Ascending aorta (tissue), 2 donors: Measurements from ENCODE around the gene SLC25A21. TPM values are rescaled to one million over a fixed set of nuclear protein-coding genes. Genes with fewer than 3 reads are reported as not detected.

Experiments
- DNase-seq, 2 donors: peaks; one replicate each; pipeline ENCODE4 v3.0.0-alpha.2; 2019; ENCODE audit warnings: low spot score in 2 of 2
- H3K27ac ChIP-seq, 2 donors: fragments of 200-600 bp; sonication (generic); one replicate each; pipeline ENCODE4 v1.5.1; 2016 to 2017; ENCODE audit warnings: mild to moderate bottlenecking in 1 of 2
- H3K27me3 ChIP-seq: fragments of 200-600 bp; sonication (generic); one replicate; pipeline ENCODE4 v1.5.1; 2017
- H3K36me3 ChIP-seq, 2 donors: fragments of 200-600 bp; sonication (generic); one replicate each; pipeline ENCODE4 v1.5.1; 2016
- H3K4me1 ChIP-seq, 2 donors: fragments of 200-600 bp; sonication (generic); one replicate each; pipeline ENCODE4 v1.5.1; 2016 to 2017; ENCODE audit warnings: mild to moderate bottlenecking in 1 of 2
- H3K4me3 ChIP-seq, 2 donors: fragments of 200-600 bp; sonication (generic); one replicate each; pipeline ENCODE4 v1.5.1; 2016 to 2017; ENCODE audit warnings: mild to moderate bottlenecking in 1 of 2
- H3K9me3 ChIP-seq, 2 donors: fragments of 200-600 bp; sonication (generic); one replicate each; pipeline ENCODE4 v1.5.1; 2016
- intact Hi-C: fragments of 100-400 bp; cut with DNase I; formaldehyde crosslinking; loops from one replicate; pipeline ENCODE4 v1.15.1; 2023
- total RNA-seq: library from RNA; depleted of rRNA; stranded (reverse); fragments of >200 nt; gene quantifications from one replicate; pipeline ENCODE4 v1.1.0, GENCODE V29; 2016
- TF ChIP-seq, protein P1 (sequence below), 3 experiments: fragments of 200-600 bp in 2 of 3; fragments of 450-650 bp in 1 of 3; sonication (generic) in 2 of 3; IDR thresholded peaks; one replicate each; pipeline ENCODE4 v1.5.1; 2016 to 2019; ENCODE audit warnings: antibody characterized with exemption in 3 of 3, mild to moderate bottlenecking in 1 of 3, moderate library complexity in 1 of 3

SLC25A21 gene
- total RNA-seq, 1 donor from 2014 or later = not detected

DNA sequence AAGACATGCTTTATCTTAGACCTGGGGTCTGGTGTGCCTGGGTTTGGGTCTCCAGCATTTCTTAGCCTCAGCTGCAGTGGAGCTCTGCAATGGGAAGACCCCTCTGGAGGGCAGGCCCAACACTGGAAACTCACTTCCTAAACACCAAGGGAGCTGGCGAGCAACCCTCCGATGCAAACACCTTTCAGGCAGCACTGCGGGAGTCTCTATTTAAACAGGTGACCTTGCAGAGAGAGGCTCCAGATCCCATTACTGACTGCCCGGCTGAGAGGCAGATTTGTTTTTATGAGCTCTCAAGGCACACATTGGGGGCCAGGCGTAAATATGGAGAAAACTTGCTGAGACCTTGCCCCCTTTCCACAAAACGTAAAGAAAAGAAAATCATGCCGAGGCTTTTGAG, 315.3 kb downstream of the SLC25A21 start:
- Histone ChIP-seq H3K27me3 (no peaks in the 10 kb centered on the region), H3K27ac (no peak overlapping the region), H3K9me3 (no peaks in the 10 kb centered on the region), H3K4me1 (no peaks in the 10 kb centered on the region), H3K4me3 (no peak overlapping the region), H3K36me3 (no peaks in the 10 kb centered on the region)
- intact Hi-C loops = no loop called here
- TF ChIP-seq, protein P1, sequence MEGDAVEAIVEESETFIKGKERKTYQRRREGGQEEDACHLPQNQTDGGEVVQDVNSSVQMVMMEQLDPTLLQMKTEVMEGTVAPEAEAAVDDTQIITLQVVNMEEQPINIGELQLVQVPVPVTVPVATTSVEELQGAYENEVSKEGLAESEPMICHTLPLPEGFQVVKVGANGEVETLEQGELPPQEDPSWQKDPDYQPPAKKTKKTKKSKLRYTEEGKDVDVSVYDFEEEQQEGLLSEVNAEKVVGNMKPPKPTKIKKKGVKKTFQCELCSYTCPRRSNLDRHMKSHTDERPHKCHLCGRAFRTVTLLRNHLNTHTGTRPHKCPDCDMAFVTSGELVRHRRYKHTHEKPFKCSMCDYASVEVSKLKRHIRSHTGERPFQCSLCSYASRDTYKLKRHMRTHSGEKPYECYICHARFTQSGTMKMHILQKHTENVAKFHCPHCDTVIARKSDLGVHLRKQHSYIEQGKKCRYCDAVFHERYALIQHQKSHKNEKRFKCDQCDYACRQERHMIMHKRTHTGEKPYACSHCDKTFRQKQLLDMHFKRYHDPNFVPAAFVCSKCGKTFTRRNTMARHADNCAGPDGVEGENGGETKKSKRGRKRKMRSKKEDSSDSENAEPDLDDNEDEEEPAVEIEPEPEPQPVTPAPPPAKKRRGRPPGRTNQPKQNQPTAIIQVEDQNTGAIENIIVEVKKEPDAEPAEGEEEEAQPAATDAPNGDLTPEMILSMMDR (IDR thresholded peaks at IDR 0.05) = no peak
- no peak for DNase-seq

DNA sequence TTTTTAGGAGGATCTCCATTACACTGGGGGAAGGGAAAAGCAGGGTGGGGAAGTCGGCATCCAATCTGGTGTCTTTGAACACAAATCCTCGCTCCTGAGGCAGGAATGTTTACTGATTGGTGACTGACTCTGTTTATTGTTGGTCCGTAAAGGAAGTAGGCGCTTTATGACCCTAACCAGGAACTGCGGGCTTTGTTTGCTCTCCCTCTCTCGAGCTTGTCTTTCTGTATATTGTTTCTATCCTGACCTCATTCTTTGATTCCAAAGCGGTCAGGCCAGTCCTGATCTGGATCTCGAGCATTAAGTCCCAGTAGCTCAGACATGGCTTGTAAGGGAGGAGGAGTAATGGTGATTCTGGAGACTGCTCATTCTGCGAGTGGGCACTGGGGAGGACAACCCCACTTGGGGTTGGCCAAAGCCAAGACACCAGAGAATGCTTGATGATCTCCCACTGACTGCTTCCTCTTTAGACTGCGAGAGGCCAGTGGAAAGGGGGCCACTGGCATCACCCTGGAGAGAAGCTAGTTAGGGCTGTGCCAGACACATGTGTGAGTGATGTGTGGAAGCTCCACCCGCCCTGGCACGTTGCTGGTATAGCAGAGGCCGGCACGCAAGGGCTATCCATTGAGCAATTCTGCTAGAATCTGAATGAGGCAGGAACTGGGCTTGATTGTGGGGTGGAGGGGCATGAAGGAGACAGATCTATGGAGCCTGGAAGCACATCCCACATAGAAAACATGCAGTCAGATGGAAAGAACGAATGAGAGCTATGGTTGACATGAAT, 316.1 kb downstream of the SLC25A21 start:
- Histone ChIP-seq H3K4me1 (no peaks in the 10 kb centered on the region), H3K4me3 (no peak overlapping the region), H3K27me3 (no peaks in the 10 kb centered on the region), H3K27ac (no peak overlapping the region), H3K9me3 (no peaks in the 10 kb centered on the region), H3K36me3 (no peaks in the 10 kb centered on the region)
- intact Hi-C loops = no loop called here
- no peak for DNase-seq
- TF ChIP-seq, protein P1 (IDR thresholded peaks at IDR 0.05) = no peak

DNA sequence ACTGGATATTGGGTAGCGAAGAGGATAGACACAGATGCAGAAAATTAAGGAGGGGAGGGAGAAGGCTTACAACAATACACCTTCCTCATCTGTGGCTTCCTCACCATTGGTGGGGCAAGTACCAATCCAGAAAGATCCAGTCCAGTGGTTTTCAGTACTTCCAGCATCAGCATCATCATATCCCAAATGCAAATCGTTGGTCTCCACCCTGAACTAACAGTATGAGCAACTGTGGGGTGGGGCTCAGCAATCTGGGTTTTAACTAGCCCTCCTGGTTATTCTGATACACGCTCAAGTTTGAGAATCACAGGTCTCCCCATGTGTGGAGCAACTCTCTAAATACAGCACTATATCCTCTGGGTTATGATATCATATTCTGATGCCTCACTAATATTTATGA, 317.0 kb downstream of the SLC25A21 start:
- Histone ChIP-seq H3K27ac (no peak overlapping the region), H3K27me3 (no peaks in the 10 kb centered on the region), H3K36me3 (no peaks in the 10 kb centered on the region), H3K4me1 (no peaks in the 10 kb centered on the region), H3K4me3 (no peak overlapping the region), H3K9me3 (no peaks in the 10 kb centered on the region)
- no peak for DNase-seq
- TF ChIP-seq, protein P1 (IDR thresholded peaks at IDR 0.05) = no peak
- intact Hi-C loops = no loop called here

- Histone ChIP-seq H3K4me1 (no peaks in the 10 kb centered on the region), H3K4me3 (no peak overlapping the region), H3K9me3 (no peaks in the 10 kb centered on the region), H3K27ac (no peak overlapping the region), H3K27me3 (no peaks in the 10 kb centered on the region), H3K36me3 (no peaks in the 10 kb centered on the region)
- DNase-seq = no peak
- TF ChIP-seq, protein P1 (IDR thresholded peaks at IDR 0.05) = no peak
- intact Hi-C loops = no loop called here
Observed at GRCh38 chr14:36852981-36853691, 319.3 kb downstream of the SLC25A21 start.

DNA sequence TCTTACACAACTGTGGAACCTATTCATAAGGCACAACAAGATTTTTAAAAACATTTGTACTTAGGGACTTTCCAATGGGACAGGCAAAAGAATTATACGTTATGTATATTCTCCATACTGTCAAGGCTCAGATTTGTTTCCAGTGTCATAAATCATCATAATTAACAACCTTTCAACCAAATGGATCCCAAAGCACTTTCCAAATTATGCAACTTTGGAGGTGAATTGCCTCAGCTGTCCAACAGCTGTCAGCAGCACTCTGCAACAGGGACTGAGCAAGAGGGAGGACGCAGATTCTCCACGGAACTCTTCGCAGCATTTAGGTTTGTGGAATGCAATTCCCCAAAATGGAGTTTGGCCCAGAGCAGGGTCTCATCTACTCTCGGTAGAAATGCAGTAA, 324.2 kb downstream of the SLC25A21 start:
- Histone ChIP-seq H3K27ac (no peak overlapping the region), H3K27me3 (no peaks in the 10 kb centered on the region), H3K4me1 (no peaks in the 10 kb centered on the region), H3K4me3 (no peak overlapping the region), H3K36me3 (no peaks in the 10 kb centered on the region), H3K9me3 (no peaks in the 10 kb centered on the region)
- intact Hi-C loops = no loop called here
- TF ChIP-seq, protein P1 (IDR thresholded peaks at IDR 0.05) = no peak
- DNase-seq = no peak
